ENCODE results near the gene C10orf95.

C10orf95 gene

DNA sequence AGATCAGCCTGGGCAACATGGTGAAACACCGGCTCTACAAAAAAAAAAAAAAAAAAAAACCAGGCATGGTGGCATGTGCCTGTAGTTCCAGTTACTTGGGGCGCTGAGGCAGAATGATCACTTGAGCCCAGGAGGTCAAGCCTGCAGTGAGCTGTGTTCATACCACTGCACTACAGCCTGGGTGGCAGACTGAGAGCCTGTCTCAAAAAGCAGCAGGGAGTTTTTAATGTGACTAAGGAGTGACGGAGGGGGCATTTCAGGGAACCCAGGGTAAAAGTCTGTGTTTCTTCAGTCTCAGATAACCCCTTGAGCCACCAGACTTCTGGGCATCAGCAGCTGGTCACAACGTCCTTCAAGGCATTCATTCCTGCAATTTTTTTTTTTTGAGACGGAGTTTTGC, 2.2 kb upstream of the C10orf95 start:
- TF ChIP-seq, protein P1, sequence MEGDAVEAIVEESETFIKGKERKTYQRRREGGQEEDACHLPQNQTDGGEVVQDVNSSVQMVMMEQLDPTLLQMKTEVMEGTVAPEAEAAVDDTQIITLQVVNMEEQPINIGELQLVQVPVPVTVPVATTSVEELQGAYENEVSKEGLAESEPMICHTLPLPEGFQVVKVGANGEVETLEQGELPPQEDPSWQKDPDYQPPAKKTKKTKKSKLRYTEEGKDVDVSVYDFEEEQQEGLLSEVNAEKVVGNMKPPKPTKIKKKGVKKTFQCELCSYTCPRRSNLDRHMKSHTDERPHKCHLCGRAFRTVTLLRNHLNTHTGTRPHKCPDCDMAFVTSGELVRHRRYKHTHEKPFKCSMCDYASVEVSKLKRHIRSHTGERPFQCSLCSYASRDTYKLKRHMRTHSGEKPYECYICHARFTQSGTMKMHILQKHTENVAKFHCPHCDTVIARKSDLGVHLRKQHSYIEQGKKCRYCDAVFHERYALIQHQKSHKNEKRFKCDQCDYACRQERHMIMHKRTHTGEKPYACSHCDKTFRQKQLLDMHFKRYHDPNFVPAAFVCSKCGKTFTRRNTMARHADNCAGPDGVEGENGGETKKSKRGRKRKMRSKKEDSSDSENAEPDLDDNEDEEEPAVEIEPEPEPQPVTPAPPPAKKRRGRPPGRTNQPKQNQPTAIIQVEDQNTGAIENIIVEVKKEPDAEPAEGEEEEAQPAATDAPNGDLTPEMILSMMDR (conservative IDR thresholded peaks at IDR 0.05; ENCODE audit: low read length) = no peak
- no peak for TF ChIP-seq EZH2phosphoT487 (IDR thresholded peaks at IDR 0.05; ENCODE audit: borderline replicate concordance)
- H3K9ac ChIP-seq (ENCODE audit: low read depth, low read length, poor library complexity, severe bottlenecking) = no peak overlapping the region
- no peak overlapping the region for H2AFZ ChIP-seq (ENCODE audit: low read length)
- H3K36me3 ChIP-seq (ENCODE audit: insufficient read depth, low read length) = no peaks in the 10 kb centered on the region; the same call in 1 of the 2 replicates
- H3K9me3 ChIP-seq (ENCODE audit: insufficient read depth, low read depth, low read length) = no peaks in the 10 kb centered on the region
- H3K4me1 ChIP-seq (ENCODE audit: insufficient read depth, low read length, poor library complexity, severe bottlenecking) = peaks cover 24% of the 10 kb centered on the region
- H3K9me2 ChIP-seq (replicated peaks; ENCODE audit: low read depth, low read length) = no peaks in the 10 kb centered on the region
- H3K4me2 ChIP-seq (ENCODE audit: low read depth, low read length, poor library complexity, severe bottlenecking) = no peak overlapping the region
- H3K4me3 ChIP-seq (ENCODE audit: low read length, poor library complexity, severe bottlenecking) = no peak overlapping the region
- no peaks in the 10 kb centered on the region for H3K27me3 ChIP-seq (ENCODE audit: insufficient read depth, low read length, poor library complexity, severe bottlenecking)
- peaks cover 32% of the 10 kb centered on the region for H3K79me2 ChIP-seq (ENCODE audit: insufficient read depth, low read length)
- no peaks in the 10 kb centered on the region for H3F3A ChIP-seq (ENCODE audit: low read depth)
- H4K20me1 ChIP-seq (ENCODE audit: insufficient read depth, low read length, poor library complexity, severe bottlenecking) = peaks cover 12% of the 10 kb centered on the region

DNA sequence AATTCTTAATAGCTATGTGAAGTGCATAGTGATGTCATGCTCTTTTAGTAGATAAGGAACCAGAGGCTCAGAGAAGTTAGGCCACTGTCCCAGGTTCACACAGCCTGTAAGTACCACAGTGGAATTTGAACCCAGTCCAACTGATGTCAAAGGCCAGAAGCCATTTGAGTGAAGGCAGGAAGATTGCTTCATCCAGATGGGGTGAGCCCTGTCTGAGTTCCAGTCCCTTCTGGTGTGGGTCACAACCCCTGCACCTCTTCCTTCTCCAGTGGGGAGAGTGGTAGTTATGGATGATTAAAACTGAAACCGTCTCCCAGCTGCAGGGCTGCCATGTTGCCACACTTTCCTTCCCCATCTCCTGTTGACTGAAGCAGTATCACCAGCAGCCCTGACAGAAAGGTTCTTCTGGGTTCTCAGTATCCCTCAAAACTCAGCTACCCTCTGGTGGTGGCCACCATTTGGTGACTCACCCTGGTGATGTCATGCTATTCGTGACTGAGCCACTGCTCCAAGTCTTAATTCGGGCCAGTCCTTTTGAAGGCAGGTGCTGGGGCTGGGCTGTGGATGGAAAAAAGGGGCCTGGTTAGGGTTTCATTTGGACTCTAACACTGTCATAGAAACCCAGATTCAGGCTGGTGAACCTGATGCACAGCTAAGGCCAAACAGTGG, 1.5 kb upstream of the C10orf95 start:
- Histone ChIP-seq H3K9ac (ENCODE audit: low read depth, low read length, poor library complexity, severe bottlenecking) (no peak overlapping the region), H2AFZ (ENCODE audit: low read length) (no peak overlapping the region)
- no peak for TF ChIP-seq EZH2phosphoT487 (IDR thresholded peaks at IDR 0.05; ENCODE audit: borderline replicate concordance)
- TF ChIP-seq, protein P1 (conservative IDR thresholded peaks at IDR 0.05; ENCODE audit: low read length) = no peak

DNA sequence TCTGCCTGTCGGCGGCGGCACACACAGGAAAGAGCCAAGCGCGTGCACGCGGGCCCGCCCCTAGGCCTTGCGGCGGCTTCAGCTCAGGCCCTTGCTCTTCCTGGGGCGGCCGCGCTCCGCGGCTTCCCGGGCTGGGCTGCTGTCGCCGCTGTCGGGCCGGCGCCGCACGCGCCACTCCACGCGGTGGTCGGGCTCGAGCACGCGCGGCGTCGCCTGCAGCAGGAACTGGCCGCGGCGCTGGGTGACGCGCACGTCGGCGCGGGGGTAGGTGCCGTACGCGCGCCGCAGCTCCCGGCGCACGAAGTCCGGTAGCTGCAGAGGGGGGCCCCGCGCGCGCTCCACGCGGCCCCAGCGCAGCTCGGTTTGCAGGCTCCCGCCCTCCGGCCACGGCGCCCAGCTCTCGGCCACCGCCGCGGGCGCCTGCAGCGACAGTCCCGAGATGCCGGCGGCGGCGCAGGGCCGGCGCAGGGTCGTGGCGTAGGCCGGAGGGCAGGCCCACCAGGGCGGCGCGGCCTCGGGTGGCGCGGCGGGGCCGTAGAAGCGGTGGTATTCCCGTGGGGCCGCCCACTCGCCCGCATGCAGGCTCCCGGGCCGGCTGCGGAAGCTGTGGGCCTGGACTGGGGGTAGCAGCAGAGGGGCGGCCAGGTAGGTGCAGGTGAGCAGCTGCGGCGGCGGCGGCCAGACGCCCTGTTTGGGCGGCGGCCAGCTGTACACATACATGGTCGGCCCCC, 804 bp downstream of the C10orf95 start:
- Histone ChIP-seq H4K20me1 (ENCODE audit: insufficient read depth, low read length, poor library complexity, severe bottlenecking) (peaks cover 12% of the 10 kb centered on the region), H3K4me1 (ENCODE audit: insufficient read depth, low read length, poor library complexity, severe bottlenecking) (peaks cover 24% of the 10 kb centered on the region), H3K36me3 (ENCODE audit: insufficient read depth, low read length) (no peaks in the 10 kb centered on the region; the same call in 1 of the 2 replicates), H3K9me2 (replicated peaks; ENCODE audit: low read depth, low read length) (no peaks in the 10 kb centered on the region), H3K9me3 (ENCODE audit: insufficient read depth, low read depth, low read length) (no peaks in the 10 kb centered on the region), H3K27me3 (ENCODE audit: insufficient read depth, low read length, poor library complexity, severe bottlenecking) (no peaks in the 10 kb centered on the region), H3K9ac (ENCODE audit: low read depth, low read length, poor library complexity, severe bottlenecking) (peak overlapping the region; percentile 98), H3K4me2 (ENCODE audit: low read depth, low read length, poor library complexity, severe bottlenecking) (peak overlapping the region; percentile 88), H3K79me2 (ENCODE audit: insufficient read depth, low read length) (peaks cover 32% of the 10 kb centered on the region), H3K4me3 (ENCODE audit: low read length, poor library complexity, severe bottlenecking) (peak overlapping the region; percentile 89), H3F3A (ENCODE audit: low read depth) (no peaks in the 10 kb centered on the region), H2AFZ (ENCODE audit: low read length) (peak overlapping the region; percentile 82)
- TF ChIP-seq, protein P1 (conservative IDR thresholded peaks at IDR 0.05; ENCODE audit: low read length) = no peak
- no peak for TF ChIP-seq EZH2phosphoT487 (IDR thresholded peaks at IDR 0.05; ENCODE audit: borderline replicate concordance)

More for the DNA sequence above, 1.5 kb upstream of the C10orf95 start:
- peaks cover 32% of the 10 kb centered on the region for H3K79me2 ChIP-seq (ENCODE audit: insufficient read depth, low read length)
- no peaks in the 10 kb centered on the region; the same call in 1 of the 2 replicates for H3K36me3 ChIP-seq (ENCODE audit: insufficient read depth, low read length)
- peak overlapping the region; percentile 19 for H3K4me2 ChIP-seq (ENCODE audit: low read depth, low read length, poor library complexity, severe bottlenecking)
- H3K4me1 ChIP-seq (ENCODE audit: insufficient read depth, low read length, poor library complexity, severe bottlenecking) = peaks cover 24% of the 10 kb centered on the region
- no peaks in the 10 kb centered on the region for H3K9me3 ChIP-seq (ENCODE audit: insufficient read depth, low read depth, low read length)
- H3K27me3 ChIP-seq (ENCODE audit: insufficient read depth, low read length, poor library complexity, severe bottlenecking) = no peaks in the 10 kb centered on the region
- H3K4me3 ChIP-seq (ENCODE audit: low read length, poor library complexity, severe bottlenecking) = peak overlapping the region; percentile 10
- H4K20me1 ChIP-seq (ENCODE audit: insufficient read depth, low read length, poor library complexity, severe bottlenecking) = peaks cover 12% of the 10 kb centered on the region
- no peaks in the 10 kb centered on the region for H3K9me2 ChIP-seq (replicated peaks; ENCODE audit: low read depth, low read length)
- no peaks in the 10 kb centered on the region for H3F3A ChIP-seq (ENCODE audit: low read depth)
